T-helper 9 cell (primary cell): ENCODE data around the gene AMTN.

Experiments used
- DNase-seq: peaks from one replicate; pipeline ENCODE4 v3.0.0-alpha.2; 2020

The AMTN gene

GRCh38 chr4:70564033-70564432 lies 45.7 kb downstream of the AMTN start:
- DNase-seq: no peak

- DNase-seq: no peak
Observed at GRCh38 chr4:70570796-70571195, 52.4 kb downstream of the AMTN start.

DNA sequence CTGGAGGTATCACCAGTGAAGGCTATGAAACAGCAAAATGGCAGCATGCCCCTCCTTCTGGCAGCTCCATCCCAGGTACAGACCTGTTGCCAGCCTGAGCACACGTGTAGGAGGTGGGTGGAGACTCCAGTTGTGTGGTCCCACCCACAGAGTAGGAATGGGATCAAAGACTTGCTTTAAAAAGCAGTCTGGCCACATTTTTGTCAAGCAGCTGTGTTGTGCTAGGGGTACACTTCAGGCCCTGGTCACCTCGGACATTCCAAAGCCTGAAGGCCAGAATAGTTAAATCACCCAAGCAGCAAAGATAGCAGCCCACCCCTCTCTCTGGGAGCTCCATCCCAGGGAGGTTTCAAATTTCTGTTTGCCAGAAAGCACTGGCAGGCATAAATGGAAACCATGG lies 53.4 kb downstream of the AMTN start:
- no peak for DNase-seq

DNA sequence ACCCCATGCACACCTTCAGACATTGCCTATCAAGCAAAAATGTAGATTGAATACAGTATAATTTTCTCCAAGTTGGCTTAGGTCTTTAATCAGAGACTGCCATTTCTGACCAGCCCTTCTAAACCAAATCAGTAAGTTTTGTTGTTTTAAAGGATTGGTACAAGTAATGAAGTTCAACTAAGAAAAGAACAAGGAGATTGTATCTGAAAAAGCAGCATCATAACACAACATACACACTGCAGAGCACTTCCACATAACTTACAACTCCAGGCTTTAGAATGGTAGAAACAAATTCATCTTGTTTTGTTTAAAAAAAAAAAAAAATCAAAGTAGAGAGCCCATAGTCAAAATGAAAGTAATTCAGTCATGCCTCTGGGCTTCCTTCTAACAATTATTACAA lies 57.6 kb downstream of the AMTN start:
- no peak for DNase-seq

GRCh38 chr4:70577220-70577927 lies 59.0 kb downstream of the AMTN start:
- no peak for DNase-seq

DNA sequence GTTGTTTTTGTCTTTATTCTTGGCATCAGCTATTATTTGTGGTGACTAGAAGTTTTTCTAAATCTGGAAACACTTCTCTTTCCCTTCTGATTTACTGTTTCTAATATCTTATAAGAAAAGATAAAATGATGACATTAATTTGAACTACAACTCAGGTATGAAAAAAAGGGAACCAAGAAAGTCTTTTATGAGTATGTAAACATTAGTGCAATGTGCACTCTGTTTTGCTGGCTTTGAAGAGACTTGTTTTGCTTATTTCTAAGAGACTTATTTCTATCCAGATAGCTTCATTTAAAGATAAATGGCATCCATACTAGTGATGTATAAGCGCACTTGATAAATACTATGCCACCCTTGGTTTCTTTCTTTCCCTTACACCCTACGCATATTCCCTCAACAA lies 63.6 kb downstream of the AMTN start:
- no peak for DNase-seq
